ENCODE results near the gene EFNB2.

DNA sequence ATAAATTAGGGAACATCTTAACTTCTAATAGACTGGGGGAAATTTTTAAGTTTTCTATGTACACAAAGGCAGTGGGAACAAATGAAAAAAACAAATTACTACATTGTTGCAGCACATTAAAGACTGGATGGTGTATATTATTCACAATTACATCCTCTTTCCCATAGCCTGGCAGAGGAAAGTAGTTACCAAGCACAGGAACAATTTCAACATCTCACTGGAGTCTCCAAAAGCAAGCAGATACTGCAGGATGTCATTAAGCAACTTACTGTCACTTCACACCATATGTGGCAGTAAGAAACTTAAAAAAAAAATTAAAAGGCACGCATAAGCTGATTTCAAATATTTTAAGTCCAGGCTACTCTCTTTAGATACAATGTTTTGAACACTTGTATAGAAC is 6.4 kb upstream of the EFNB2 start:
- TF ChIP-seq, protein P1, sequence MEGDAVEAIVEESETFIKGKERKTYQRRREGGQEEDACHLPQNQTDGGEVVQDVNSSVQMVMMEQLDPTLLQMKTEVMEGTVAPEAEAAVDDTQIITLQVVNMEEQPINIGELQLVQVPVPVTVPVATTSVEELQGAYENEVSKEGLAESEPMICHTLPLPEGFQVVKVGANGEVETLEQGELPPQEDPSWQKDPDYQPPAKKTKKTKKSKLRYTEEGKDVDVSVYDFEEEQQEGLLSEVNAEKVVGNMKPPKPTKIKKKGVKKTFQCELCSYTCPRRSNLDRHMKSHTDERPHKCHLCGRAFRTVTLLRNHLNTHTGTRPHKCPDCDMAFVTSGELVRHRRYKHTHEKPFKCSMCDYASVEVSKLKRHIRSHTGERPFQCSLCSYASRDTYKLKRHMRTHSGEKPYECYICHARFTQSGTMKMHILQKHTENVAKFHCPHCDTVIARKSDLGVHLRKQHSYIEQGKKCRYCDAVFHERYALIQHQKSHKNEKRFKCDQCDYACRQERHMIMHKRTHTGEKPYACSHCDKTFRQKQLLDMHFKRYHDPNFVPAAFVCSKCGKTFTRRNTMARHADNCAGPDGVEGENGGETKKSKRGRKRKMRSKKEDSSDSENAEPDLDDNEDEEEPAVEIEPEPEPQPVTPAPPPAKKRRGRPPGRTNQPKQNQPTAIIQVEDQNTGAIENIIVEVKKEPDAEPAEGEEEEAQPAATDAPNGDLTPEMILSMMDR (IDR thresholded peaks at IDR 0.05; ENCODE audit: insufficient read depth, low read length): no peak
- no peak for TF ChIP-seq POLR2AphosphoS5 (IDR thresholded peaks at IDR 0.05; ENCODE audit: low read depth)
- TF ChIP-seq GABPA (IDR thresholded peaks at IDR 0.05; ENCODE audit: low read depth): no peak
- TF ChIP-seq, protein P2, sequence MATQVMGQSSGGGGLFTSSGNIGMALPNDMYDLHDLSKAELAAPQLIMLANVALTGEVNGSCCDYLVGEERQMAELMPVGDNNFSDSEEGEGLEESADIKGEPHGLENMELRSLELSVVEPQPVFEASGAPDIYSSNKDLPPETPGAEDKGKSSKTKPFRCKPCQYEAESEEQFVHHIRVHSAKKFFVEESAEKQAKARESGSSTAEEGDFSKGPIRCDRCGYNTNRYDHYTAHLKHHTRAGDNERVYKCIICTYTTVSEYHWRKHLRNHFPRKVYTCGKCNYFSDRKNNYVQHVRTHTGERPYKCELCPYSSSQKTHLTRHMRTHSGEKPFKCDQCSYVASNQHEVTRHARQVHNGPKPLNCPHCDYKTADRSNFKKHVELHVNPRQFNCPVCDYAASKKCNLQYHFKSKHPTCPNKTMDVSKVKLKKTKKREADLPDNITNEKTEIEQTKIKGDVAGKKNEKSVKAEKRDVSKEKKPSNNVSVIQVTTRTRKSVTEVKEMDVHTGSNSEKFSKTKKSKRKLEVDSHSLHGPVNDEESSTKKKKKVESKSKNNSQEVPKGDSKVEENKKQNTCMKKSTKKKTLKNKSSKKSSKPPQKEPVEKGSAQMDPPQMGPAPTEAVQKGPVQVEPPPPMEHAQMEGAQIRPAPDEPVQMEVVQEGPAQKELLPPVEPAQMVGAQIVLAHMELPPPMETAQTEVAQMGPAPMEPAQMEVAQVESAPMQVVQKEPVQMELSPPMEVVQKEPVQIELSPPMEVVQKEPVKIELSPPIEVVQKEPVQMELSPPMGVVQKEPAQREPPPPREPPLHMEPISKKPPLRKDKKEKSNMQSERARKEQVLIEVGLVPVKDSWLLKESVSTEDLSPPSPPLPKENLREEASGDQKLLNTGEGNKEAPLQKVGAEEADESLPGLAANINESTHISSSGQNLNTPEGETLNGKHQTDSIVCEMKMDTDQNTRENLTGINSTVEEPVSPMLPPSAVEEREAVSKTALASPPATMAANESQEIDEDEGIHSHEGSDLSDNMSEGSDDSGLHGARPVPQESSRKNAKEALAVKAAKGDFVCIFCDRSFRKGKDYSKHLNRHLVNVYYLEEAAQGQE (IDR thresholded peaks at IDR 0.05; ENCODE audit: insufficient replicate concordance, low read depth): no peak
- no peak for TF ChIP-seq SPI1 (IDR thresholded peaks at IDR 0.05; ENCODE audit: borderline replicate concordance, low read depth)

Measured in HL-60 (cell line).